A204.1 (cell line): ENCODE measurements around the gene SSTR3.

Source experiments
- FAIRE-seq: peaks from 2 replicates; lab custom pipeline; 2012; peaks lifted over from hg19 to GRCh38; lab: Jason Lieb, UNC

The SSTR3 gene

GRCh38 chr22:37229012-37229804 is 16.9 kb upstream of the SSTR3 start:
- FAIRE-seq, result no peak

- FAIRE-seq, result no peak
Measured at GRCh38 chr22:37228106-37229011, 16.1 kb upstream of the SSTR3 start.

- no peak for FAIRE-seq
Measured at GRCh38 chr22:37226514-37226913, 14.2 kb upstream of the SSTR3 start.

- FAIRE-seq, result no peak
Measured at GRCh38 chr22:37226087-37226486, 13.8 kb upstream of the SSTR3 start.

GRCh38 chr22:37225481-37225880 is 13.2 kb upstream of the SSTR3 start:
- no peak for FAIRE-seq

- FAIRE-seq, result no peak
Measured at GRCh38 chr22:37224757-37225420, 12.6 kb upstream of the SSTR3 start.

GRCh38 chr22:37223965-37224551 is 11.8 kb upstream of the SSTR3 start:
- no peak for FAIRE-seq

GRCh38 chr22:37222440-37222971 is 10.2 kb upstream of the SSTR3 start:
- no peak for FAIRE-seq

GRCh38 chr22:37221424-37222333 is 9.4 kb upstream of the SSTR3 start:
- no peak for FAIRE-seq

GRCh38 chr22:37220543-37220981 is 8.3 kb upstream of the SSTR3 start:
- FAIRE-seq, result no peak

GRCh38 chr22:37219533-37219932 is 7.3 kb upstream of the SSTR3 start:
- FAIRE-seq, result no peak

- FAIRE-seq, result no peak
Measured at GRCh38 chr22:37218771-37219411, 6.6 kb upstream of the SSTR3 start.

GRCh38 chr22:37218399-37218770 is 6.1 kb upstream of the SSTR3 start:
- FAIRE-seq, result no peak

GRCh38 chr22:37215890-37216289 is 3.6 kb upstream of the SSTR3 start:
- FAIRE-seq, result no peak

GRCh38 chr22:37214731-37215030 is 2.4 kb upstream of the SSTR3 start:
- no peak for FAIRE-seq

GRCh38 chr22:37213941-37214730 is 1.9 kb upstream of the SSTR3 start:
- FAIRE-seq, result no peak

GRCh38 chr22:37213218-37213855 is 1.1 kb upstream of the SSTR3 start:
- FAIRE-seq, result no peak

- FAIRE-seq, result no peak
Measured at GRCh38 chr22:37211866-37212173, 457 bp downstream of the SSTR3 start.

- no peak for FAIRE-seq
Measured at GRCh38 chr22:37211075-37211865, 1.0 kb downstream of the SSTR3 start.
